Measurements from ENCODE around the gene PAXX. TPM values are rescaled to one million over a fixed set of nuclear protein-coding genes. Genes with fewer than 3 reads are reported as not detected.
A peak's percentile ranks its signal among the peaks of the same experiment; 100 is the strongest.
"Not testable (repeated sequence)": the region's sequence is repeated elsewhere in the genome, so short reads cannot be mapped to it uniquely, and the experiment has no call there.

The PAXX gene
- total and polyA plus RNA-seq, 4 donors: 27.8 to 192 (median 41.0) TPM

DNA sequence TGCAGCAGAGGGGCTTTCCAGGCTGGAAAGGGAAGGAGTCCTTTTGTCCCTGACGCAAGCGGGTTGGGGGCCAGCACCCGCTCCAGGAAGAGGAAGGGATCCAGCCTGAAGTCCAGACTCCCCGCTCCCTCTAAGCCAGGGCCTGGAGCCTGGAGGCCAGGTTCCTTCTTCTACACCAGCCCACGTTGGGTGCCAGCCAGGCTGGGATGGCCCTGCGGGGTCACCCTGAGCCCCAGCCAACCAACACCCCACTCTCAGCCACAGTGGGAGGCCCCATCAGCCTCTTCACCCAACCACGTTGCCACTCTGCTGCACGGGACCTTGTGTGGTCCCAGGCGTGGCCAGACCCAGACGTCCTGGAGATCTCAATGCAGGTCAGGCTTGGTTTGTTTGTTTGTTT is 40.6 kb downstream of the PAXX start:
- DNase-seq: peak in 1 of 2 donors; percentile 89
- intact Hi-C loops (cut with DNase I): loop anchor here (5.0 kb wide), 2 partner anchors 81 to 86 kb away; partner anchors contain the start of genes C8G (in 1 of the 2) and LCN12 (in 1 of the 2)
- no peak overlapping the region for H3K4me3 ChIP-seq (ENCODE audit: low read length in 2 of 2)
- no peaks in the 10 kb centered on the region for H3K4me1 ChIP-seq (ENCODE audit: control insufficient read depth in 1 of 2, insufficient read depth in 2 of 2, low read length in 2 of 2)
- no peak overlapping the region for H3K27ac ChIP-seq (ENCODE audit: low read depth in 1 of 2, low read length in 2 of 2)
- H3K9me3 ChIP-seq (ENCODE audit: control insufficient read depth, low read length): no peaks in the 10 kb centered on the region
- no peak for ATAC-seq (ENCODE audit: low FRiP score)
- no peaks in the 10 kb centered on the region for H3K36me3 ChIP-seq (ENCODE audit: control insufficient read depth in 1 of 2, insufficient read depth in 2 of 2, low read length in 1 of 2)
- H3K27me3 ChIP-seq (ENCODE audit: control insufficient read depth in 1 of 2, insufficient read depth in 2 of 2, low read length in 1 of 2): no peaks in the 10 kb centered on the region
- 85 to 89% methylated on average over 10 of the region's 10 CpGs for WGBS, 2 donors

GRCh38 chr9:137033481-137033880 is 41.3 kb downstream of the PAXX start:
- not testable (repeated sequence) for H3K36me3 ChIP-seq (ENCODE audit: control insufficient read depth in 1 of 2, insufficient read depth in 2 of 2, low read length in 1 of 2); H3K27me3 ChIP-seq (ENCODE audit: control insufficient read depth in 1 of 2, insufficient read depth in 2 of 2, low read length in 1 of 2); H3K4me1 ChIP-seq (ENCODE audit: control insufficient read depth in 1 of 2, insufficient read depth in 2 of 2, low read length in 2 of 2); H3K9me3 ChIP-seq (ENCODE audit: control insufficient read depth, low read length); DNase-seq; ATAC-seq (ENCODE audit: low FRiP score); H3K4me3 ChIP-seq (ENCODE audit: low read length in 2 of 2); H3K27ac ChIP-seq (ENCODE audit: low read depth in 1 of 2, low read length in 2 of 2)
- intact Hi-C loops (cut with DNase I): loop anchor here (5.0 kb wide), 2 partner anchors 81 to 86 kb away; partner anchors contain the start of genes C8G (in 1 of the 2) and LCN12 (in 1 of the 2)
- 94 to 96% methylated on average over 5 of the region's 5 CpGs for WGBS, 2 donors

DNA sequence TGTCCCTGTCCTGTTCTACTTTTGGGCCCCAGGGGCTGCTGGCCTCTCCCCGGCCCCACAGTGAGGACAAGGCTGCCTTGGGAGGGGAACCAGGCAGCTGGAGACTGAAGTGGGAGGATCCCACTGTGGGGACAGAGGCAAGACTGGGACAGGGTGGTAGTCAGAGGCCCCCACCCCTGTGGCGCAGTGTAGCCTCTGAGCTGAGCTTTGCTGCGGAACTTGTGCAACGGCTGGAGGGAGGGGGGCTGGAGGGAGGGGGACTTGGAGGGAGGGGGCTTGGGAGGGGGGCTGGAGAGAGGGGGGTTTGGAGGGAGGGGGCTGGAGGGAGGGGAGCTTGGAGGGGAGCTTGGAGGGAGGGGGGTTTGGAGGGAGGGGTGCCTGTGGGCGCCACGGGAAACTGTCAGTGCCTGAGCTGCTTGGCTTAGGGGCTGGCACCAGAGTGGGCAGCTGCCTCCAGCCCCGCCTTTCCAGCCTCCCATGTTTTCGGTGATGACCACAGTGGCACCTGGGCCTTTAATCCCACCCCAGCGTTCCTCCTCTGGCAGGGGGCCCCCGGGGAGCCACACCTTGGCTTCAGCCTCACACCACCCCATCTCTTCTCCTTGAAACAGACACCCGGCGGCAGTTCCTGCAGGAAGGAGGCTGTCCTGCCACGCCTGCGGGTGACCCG is 42.0 kb downstream of the PAXX start:
- H3K27me3 ChIP-seq (ENCODE audit: control insufficient read depth in 1 of 2, insufficient read depth in 2 of 2, low read length in 1 of 2): no peaks in the 10 kb centered on the region
- intact Hi-C loops (cut with DNase I): loop anchor here (2.0 to 5.0 kb wide), 3 partner anchors 82 to 247 kb away; partner anchors contain the start of genes C8G (in 1 of the 2) and LCN12 (in 1 of the 2)
- H3K27ac ChIP-seq (ENCODE audit: low read depth in 1 of 2, low read length in 2 of 2): no peak overlapping the region
- WGBS, 2 donors: 55 to 65% methylated on average over 13 to 15 of the region's 15 CpGs
- DNase-seq (peak in 1 of 2 donors; percentile 74), ATAC-seq (ENCODE audit: low FRiP score) (no peak)
- no peaks in the 10 kb centered on the region for H3K36me3 ChIP-seq (ENCODE audit: control insufficient read depth in 1 of 2, insufficient read depth in 2 of 2, low read length in 1 of 2)
- H3K4me3 ChIP-seq (ENCODE audit: low read length in 2 of 2): no peak overlapping the region
- H3K4me1 ChIP-seq (ENCODE audit: control insufficient read depth in 1 of 2, insufficient read depth in 2 of 2, low read length in 2 of 2): no peaks in the 10 kb centered on the region
- no peaks in the 10 kb centered on the region for H3K9me3 ChIP-seq (ENCODE audit: control insufficient read depth, low read length)

DNA sequence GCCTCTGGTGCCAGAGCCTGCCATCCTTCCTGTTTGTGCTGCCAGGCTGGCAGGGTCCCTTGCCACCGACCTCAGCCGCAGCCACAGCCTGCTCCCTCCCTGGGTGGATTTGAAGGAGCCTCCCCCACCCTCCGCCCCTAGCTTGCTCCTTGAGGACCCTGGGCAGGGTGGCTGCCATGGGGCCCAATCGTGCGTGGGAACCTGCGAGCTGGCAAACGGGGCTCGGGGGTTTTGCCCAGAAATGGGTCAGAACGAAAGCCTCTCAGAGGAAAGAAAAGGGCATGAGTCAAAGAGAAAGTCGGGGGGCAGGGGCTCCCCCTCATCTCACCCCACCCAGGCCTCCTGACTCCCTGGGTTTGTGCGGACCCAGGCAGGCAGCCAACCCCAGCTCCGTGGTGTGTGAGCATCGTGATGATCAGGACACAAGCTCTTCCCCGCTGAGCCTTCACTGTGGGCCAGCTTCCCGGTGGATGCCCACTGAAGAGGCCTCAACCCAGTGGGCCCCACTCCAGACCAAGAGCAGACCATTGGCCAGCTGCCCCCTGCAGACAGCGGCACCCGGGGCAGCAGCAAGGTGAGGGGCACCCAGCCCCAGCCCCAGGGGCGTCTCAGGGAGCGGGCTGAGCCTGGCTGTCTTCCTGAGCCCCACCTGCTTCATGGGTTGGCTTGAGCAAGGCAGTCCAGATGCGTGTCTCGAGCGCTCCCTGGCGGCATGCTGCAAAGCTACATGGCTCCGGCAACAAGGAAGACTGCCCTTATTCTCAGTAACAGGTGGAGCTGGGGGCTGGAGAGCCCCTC is 42.7 kb downstream of the PAXX start:
- H3K27ac ChIP-seq (ENCODE audit: low read depth in 1 of 2, low read length in 2 of 2): no peak overlapping the region
- 17 to 21% methylated on average over 24 of the region's 24 CpGs for WGBS, 2 donors
- H3K4me1 ChIP-seq (ENCODE audit: control insufficient read depth in 1 of 2, insufficient read depth in 2 of 2, low read length in 2 of 2): no peaks in the 10 kb centered on the region
- no peaks in the 10 kb centered on the region for H3K36me3 ChIP-seq (ENCODE audit: control insufficient read depth in 1 of 2, insufficient read depth in 2 of 2, low read length in 1 of 2)
- DNase-seq (peak; percentile 89 to 94), ATAC-seq (ENCODE audit: low FRiP score) (peak; percentile 83)
- no peak overlapping the region for H3K4me3 ChIP-seq (ENCODE audit: low read length in 2 of 2)
- no peaks in the 10 kb centered on the region for H3K9me3 ChIP-seq (ENCODE audit: control insufficient read depth, low read length)
- intact Hi-C loops (cut with DNase I): loop anchor here (1.0 to 5.0 kb wide), 4 partner anchors 83 to 248 kb away; partner anchors contain the start of genes C8G (in 1 of the 2) and LCN12 (in 1 of the 2)
- H3K27me3 ChIP-seq (ENCODE audit: control insufficient read depth in 1 of 2, insufficient read depth in 2 of 2, low read length in 1 of 2): no peaks in the 10 kb centered on the region

DNA sequence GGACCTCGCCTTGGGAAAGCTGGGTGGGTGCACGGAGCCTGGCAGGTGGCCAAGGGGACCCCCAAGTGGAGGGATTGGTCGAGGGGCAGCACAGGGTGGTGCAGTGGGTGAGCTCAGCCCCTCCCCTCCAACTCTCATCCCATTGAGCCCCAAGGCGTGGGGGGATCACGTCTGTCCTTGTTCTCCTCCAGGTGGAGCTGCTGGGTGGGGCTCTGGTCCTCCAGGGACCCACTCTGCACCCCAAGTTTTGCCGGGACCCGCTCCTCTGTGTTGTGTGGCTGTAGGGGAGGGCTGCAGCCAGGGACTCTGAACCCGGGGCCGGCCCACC is 43.2 kb downstream of the PAXX start:
- Histone ChIP-seq H3K36me3 (ENCODE audit: control insufficient read depth in 1 of 2, insufficient read depth in 2 of 2, low read length in 1 of 2) (no peaks in the 10 kb centered on the region), H3K4me1 (ENCODE audit: control insufficient read depth in 1 of 2, insufficient read depth in 2 of 2, low read length in 2 of 2) (no peaks in the 10 kb centered on the region), H3K9me3 (ENCODE audit: control insufficient read depth, low read length) (no peaks in the 10 kb centered on the region), H3K4me3 (ENCODE audit: low read length in 2 of 2) (no peak overlapping the region), H3K27ac (ENCODE audit: low read depth in 1 of 2, low read length in 2 of 2) (no peak overlapping the region), H3K27me3 (ENCODE audit: control insufficient read depth in 1 of 2, insufficient read depth in 2 of 2, low read length in 1 of 2) (no peaks in the 10 kb centered on the region)
- no peak for ATAC-seq (ENCODE audit: low FRiP score)
- intact Hi-C loops (cut with DNase I): loop anchor here (1.0 to 2.0 kb wide), 2 partner anchors 248 to 249 kb away; no protein-coding TSS in a partner anchor
- 22 to 25% methylated on average over 9 of the region's 9 CpGs for WGBS, 2 donors
- no peak for DNase-seq

DNA sequence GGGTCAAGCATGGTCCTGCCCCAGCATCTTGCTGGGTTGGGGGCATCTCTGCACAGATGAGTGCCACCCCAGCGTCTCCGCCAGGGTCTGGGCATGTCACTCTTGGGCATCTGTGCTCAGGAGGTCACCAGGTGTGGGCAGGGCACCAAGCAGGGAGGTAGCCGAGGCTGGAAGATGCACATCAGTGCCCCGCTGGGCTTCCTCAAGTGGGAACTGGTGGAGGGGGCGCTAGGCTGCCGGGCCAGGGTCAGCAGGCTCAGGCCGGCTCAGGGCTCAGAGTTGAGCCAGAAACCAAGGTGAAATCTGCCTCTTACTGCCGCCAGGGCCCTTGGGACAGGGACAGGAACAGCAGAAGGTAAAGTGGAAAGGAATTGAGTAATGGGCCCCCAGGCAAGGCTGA is 43.7 kb downstream of the PAXX start:
- ATAC-seq (ENCODE audit: low FRiP score) (no peak), DNase-seq (no peak)
- no peaks in the 10 kb centered on the region for H3K27me3 ChIP-seq (ENCODE audit: control insufficient read depth in 1 of 2, insufficient read depth in 2 of 2, low read length in 1 of 2)
- intact Hi-C loops (cut with DNase I): loop anchor here (1.0 to 2.0 kb wide), 2 partner anchors 249 kb away; no protein-coding TSS in a partner anchor
- H3K9me3 ChIP-seq (ENCODE audit: control insufficient read depth, low read length): no peaks in the 10 kb centered on the region
- H3K27ac ChIP-seq (ENCODE audit: low read depth in 1 of 2, low read length in 2 of 2): no peak overlapping the region
- 61 to 71% methylated on average over 8 of the region's 8 CpGs for WGBS, 2 donors
- H3K4me3 ChIP-seq (ENCODE audit: low read length in 2 of 2): no peak overlapping the region
- H3K4me1 ChIP-seq (ENCODE audit: control insufficient read depth in 1 of 2, insufficient read depth in 2 of 2, low read length in 2 of 2): no peaks in the 10 kb centered on the region
- H3K36me3 ChIP-seq (ENCODE audit: control insufficient read depth in 1 of 2, insufficient read depth in 2 of 2, low read length in 1 of 2): no peaks in the 10 kb centered on the region

DNA sequence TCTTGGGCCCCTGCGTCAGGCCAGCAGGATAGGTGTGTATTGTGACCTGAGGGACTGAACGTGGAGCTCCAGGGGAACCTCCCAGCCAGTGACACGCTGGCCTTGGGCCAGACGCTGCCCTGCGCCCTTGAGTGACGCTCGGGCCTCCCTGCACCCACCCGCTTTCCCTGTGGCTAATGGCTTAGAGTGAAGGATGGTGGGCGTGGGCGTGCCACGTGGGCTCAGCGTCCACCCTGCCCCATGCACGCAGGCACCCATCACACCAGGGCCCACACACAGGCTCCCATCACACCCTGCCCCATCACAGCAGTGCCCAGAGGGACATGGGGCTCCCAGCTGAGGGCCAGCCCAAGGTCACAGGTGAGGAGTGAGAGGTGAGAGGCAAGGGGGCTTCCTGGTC is 44.8 kb downstream of the PAXX start:
- H3K36me3 ChIP-seq (ENCODE audit: control insufficient read depth in 1 of 2, insufficient read depth in 2 of 2, low read length in 1 of 2): no peaks in the 10 kb centered on the region
- H3K4me3 ChIP-seq (ENCODE audit: low read length in 2 of 2): no peak overlapping the region
- WGBS, 2 donors: 72 to 84% methylated on average over 13 of the region's 13 CpGs
- no peaks in the 10 kb centered on the region for H3K4me1 ChIP-seq (ENCODE audit: control insufficient read depth in 1 of 2, insufficient read depth in 2 of 2, low read length in 2 of 2)
- intact Hi-C loops (cut with DNase I): no loop called here
- H3K9me3 ChIP-seq (ENCODE audit: control insufficient read depth, low read length): no peaks in the 10 kb centered on the region
- DNase-seq (no peak), ATAC-seq (ENCODE audit: low FRiP score) (no peak)
- H3K27ac ChIP-seq (ENCODE audit: low read depth in 1 of 2, low read length in 2 of 2): no peak overlapping the region
- H3K27me3 ChIP-seq (ENCODE audit: control insufficient read depth in 1 of 2, insufficient read depth in 2 of 2, low read length in 1 of 2): no peaks in the 10 kb centered on the region

- Histone ChIP-seq H3K9me3 (ENCODE audit: control insufficient read depth, low read length) (no peaks in the 10 kb centered on the region), H3K27ac (ENCODE audit: low read depth in 1 of 2, low read length in 2 of 2) (no peak overlapping the region), H3K4me3 (ENCODE audit: low read length in 2 of 2) (no peak overlapping the region), H3K27me3 (ENCODE audit: control insufficient read depth in 1 of 2, insufficient read depth in 2 of 2, low read length in 1 of 2) (no peaks in the 10 kb centered on the region), H3K36me3 (ENCODE audit: control insufficient read depth in 1 of 2, insufficient read depth in 2 of 2, low read length in 1 of 2) (no peaks in the 10 kb centered on the region), H3K4me1 (ENCODE audit: control insufficient read depth in 1 of 2, insufficient read depth in 2 of 2, low read length in 2 of 2) (no peaks in the 10 kb centered on the region)
- WGBS, 2 donors: 84 to 85% methylated on average over 10 of the region's 10 CpGs
- no peak for DNase-seq
- intact Hi-C loops (cut with DNase I): no loop called here
- ATAC-seq (ENCODE audit: low FRiP score): no peak
Measured at GRCh38 chr9:137037483-137037882, 45.3 kb downstream of the PAXX start.
